Stimulated activated CD4-positive, alpha-beta T cell treated with anti-CD3 and anti-CD28 coated beads, Interleukin-4, amount 100 ng/mL, for 1 hour (primary cell): ENCODE data around the gene DSC2.

Experiments used
- DNase-seq: peaks from one replicate; pipeline ENCODE4 v3.0.0-alpha.2; 2020

DSC2 gene

DNA sequence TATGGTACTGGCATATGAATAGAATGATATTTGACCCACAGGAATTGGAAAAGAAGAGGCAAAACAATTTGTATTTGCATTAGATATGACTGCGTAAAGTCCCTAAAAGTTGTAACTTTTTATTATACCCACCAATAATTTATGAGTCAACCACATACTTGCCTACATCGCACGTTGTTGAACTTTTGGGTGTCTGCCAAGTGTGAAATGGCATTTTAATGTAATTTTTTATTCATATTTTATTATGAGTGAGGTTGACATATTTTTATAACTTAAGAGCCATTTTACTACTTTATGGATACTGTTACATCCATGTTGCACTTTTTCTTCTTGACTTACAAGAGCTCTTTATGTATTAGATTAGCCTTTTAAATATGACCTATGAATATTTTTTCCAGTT, 4.6 kb downstream of the DSC2 start:
- no peak for DNase-seq

DNA sequence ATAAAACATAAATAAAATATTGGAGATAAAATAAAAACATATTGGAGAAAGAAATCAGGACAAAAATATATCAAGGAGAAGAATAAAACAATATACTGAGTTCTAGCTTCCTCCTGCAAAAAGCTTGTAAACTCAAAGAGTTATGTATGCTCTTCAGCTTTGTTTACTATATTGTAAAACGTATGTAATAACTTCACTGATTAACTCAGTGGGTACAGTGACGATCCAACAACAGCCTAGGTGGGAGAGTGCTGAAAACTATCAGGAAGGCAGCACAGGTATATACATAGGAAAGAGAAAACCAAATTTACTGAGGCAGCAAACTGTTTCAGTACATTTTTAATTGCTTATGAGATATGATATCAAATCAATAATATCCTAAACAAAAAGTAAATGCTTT, 8.3 kb downstream of the DSC2 start:
- DNase-seq, result no peak

DNA sequence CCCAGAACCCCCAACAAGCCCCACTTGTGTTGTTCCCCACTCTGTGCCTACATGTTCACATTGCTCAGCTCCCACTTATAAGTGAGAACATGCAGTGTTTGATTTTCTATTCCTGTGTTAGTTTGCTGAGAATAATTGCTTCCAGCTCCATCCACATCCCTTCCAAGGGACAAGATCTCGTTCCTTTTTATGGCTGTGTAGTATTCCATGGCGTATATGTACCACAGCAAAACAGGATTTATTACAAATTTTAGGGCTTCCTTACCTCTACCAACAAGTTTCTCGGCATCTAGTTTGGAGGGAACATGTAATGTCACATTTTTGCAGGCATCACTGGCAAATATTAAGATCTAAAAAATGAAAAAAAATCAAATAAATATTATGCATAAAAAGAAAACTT, 8.9 kb downstream of the DSC2 start:
- no peak for DNase-seq

DNA sequence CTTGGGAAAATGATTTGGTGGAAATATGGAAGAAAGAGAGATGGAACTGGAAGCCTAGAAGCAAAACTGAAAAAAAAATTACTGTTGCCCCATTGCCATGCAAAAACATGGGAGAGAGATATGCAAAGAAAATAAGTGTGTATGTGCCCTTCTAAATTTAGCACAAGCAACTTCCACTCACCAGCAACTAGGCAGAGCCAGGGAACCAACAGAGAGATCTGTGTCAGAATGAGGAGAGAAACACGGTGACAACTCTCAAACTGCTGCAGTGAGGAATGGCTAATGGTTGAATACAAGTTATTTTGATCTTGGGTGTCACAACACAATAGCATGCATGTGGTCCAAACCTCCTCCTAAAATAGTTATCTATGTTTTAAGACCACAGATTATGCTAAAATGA, 10.9 kb downstream of the DSC2 start:
- no peak for DNase-seq

DNA sequence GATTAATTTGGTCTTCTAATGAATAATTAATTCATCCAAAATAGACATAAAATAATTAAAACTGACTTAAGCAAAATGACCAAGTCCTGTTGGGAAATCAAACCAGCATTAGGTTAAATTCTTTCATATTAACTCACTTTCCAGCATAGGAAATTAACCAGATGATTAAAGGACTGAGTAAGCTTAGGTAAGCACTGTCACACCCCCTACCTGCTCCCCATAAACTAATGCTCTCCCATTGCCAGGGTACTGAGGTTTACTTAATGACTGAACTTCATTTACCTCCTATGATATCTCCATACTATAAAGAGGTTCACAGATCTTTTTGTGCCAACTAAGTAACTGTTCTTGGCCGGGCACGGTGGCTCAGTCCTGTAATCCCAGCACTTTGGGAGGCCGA, 13.7 kb downstream of the DSC2 start:
- DNase-seq, result no peak

- DNase-seq, result no peak
Observed at GRCh38 chr18:31079973-31080372, 22.2 kb downstream of the DSC2 start.

DNA sequence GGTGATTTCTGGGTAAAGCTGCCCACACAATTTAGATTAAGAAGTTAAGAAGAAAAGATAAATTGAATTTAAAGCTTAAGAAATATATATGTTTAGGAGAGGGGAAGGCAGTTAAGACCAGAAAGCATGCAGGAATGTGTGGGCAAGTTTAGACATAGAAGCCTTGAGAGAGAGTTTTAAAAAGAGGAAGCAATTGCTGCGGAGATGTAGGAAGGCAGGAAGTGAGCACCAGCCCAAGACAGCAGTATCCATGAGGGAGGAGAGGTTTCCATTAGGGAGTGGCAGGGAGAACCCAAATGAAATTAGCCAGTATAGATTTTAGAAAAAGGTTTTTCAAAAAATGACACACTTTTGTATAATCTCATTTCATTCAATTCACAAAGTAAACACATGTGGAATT, 24.3 kb downstream of the DSC2 start:
- no peak for DNase-seq

DNA sequence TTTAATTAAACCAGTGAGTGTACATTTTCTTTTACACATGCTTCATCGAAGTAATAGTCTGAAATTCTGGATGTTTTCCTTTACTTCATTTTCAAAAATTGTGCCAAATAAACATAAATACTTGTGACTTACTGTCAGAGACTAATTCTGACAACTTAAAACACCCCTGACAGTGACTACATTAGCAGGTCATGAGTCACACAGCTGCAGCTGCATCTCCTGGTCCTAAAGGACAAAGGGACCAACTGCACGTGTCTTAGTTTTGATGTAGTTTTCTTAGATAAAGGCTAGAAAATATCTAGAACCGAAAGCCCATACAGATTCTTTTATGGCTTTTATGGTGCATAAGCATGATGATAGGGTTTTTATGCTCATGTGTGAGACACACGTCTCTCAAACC, 30.0 kb downstream of the DSC2 start:
- no peak for DNase-seq

- no peak for DNase-seq
Observed at GRCh38 chr18:31070206-31070605, 32.0 kb downstream of the DSC2 start.

GRCh38 chr18:31066266-31066665, 36.0 kb downstream of the DSC2 start:
- no peak for DNase-seq

DNA sequence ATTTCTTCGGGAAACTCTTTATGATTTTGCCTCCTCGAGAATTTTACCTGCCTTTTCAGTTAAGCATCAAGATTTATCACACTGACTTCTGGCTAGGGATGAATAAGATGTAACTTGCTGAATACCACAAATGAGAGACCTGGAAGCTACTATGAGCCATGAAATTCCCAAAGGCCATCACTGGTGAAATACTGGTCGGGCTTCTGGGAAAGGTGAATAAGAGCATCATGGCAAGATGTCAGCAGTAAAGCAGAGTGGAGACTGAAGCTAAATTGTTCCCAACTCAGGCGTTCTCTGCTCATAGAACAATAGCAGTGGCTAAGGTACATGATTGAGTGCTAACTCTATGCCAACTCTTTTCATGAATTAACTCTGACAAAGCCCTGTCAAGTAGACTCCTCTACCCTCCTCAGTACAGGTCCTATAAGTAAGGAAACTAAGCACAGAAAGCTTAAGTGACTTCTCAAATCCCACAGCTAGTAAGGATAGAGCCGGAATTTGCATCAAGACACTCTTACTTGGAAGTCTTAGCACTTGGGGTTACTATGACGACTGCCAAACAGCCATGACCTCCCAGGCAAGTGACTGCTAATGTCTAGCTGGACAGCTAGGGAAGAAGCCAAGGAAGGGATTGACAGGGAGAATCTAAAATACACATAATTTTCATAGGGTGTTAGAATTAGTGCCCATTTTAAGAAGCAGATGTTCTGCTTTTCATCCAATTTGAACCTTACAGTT, 37.0 kb downstream of the DSC2 start:
- DNase-seq, result no peak

GRCh38 chr18:31064130-31064529, 38.1 kb downstream of the DSC2 start:
- no peak for DNase-seq

- no peak for DNase-seq
Observed at GRCh38 chr18:31061945-31062344, 40.3 kb downstream of the DSC2 start.

DNA sequence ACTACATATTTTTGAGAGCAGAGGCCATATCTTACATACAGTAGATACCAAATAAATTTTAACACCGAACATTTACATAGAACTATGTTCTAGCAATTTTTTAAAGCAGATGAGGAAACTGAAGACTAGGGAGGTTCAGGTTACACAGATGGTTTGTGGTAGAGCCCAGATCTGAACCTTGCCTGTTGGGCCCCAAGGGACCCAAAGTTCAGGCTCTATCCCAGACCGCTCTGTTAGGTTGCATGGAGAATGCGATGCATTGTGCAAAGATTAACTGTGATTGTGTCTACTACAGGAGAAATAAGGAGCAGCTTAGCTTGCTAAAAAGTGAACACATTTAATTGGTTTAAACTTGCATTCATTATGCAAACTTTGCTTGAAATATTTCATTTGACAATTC, 43.3 kb downstream of the DSC2 start:
- DNase-seq, result no peak

DNA sequence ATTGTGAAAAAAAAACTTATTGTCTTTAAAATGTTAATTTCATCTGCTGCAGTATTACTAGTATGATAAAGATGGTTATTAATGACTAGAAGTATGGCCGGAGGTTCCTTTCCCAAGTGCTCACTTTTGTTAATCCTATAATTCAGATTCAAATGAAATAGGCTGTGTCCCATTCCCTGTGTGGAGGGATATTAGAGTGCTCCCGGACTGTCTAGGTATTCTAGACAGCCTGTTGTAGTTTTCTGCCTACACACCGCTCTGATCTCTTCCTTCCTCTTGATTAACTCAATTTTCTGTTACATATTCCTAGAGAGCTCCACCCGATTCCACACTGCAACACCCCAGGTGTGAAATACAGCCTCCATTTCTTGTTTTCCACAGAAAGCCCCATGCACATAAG, 44.3 kb downstream of the DSC2 start:
- no peak for DNase-seq

DNA sequence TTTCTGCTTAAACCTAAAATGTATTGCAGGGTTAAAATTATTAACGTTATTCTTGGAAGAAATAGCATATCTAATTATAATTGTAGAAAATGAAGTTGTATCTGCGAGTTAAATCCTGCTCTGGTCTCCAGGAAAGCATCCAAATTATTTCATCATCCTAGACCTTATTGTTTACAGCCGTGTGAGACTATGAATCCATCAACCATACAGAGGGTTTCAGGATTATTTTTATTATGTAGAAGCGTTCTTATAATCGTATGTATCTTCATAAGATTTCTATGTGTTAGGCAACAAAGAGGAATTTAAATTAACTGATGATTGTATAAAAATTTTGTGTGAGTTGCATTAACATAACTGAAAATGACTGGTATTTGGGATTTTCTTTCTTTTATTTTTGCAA, 45.2 kb downstream of the DSC2 start:
- DNase-seq, result no peak

DNA sequence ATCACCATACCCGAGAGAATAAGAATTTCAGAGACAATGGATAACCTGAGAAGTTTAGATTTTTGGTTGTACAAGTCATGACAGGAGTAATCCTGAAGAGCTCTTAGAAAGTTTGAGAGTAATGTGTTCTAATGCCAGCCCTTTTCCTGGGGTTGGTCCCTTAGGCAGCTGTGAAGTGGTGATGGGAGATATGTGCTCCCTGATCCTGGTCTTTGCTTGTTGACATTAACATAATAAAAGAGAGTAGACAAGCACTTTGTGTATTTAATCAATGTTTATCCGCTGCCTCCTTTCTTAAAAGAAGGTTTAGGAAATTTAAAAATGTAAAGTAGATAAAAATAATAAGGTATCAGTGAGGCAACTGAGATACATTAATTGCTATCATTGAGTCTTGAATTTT, 45.9 kb downstream of the DSC2 start:
- no peak for DNase-seq

DNA sequence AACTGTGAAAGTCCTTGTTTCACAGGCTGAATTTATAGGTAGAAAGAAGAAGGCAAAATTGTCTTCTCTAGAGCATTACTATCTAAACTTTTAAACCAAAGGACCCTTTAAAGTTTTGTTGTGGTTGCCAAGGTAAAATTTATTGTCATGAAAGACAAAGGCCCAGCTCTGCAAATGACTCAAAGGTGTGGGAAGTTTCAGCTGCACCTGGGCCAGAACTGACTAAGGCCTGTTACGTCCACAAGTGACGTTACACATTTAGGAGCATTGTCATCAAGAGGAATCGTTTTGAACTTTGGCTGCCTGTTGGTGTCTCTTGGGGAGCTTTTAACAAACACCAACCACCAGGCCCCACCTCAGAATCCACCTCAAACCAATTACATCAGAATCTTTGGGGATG, 51.6 kb downstream of the DSC2 start:
- no peak for DNase-seq

DNA sequence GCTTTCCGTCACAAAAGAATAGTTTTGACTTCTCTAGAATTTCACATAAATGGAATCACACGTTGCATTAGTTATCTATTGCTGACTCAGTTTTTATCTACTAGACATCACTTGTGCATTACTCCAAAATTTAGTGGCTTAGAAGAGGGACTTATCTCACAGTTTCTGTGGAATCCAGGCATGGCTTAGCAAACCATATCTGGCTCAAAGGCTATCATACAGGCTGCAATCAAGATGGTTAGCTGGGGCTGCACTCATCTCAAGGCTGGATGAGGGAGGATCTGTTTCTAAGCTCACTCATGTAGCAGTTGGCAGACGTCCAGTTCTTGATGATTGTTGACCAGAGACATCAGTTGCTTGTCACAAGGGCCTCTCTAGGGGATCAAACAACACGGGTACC, 53.0 kb downstream of the DSC2 start:
- DNase-seq, result no peak

- no peak for DNase-seq
Observed at GRCh38 chr18:31048216-31048615, 54.0 kb downstream of the DSC2 start.

- no peak for DNase-seq
Observed at GRCh38 chr18:31046916-31047315, 55.3 kb downstream of the DSC2 start.

- DNase-seq, result no peak
Observed at GRCh38 chr18:31045599-31045998, 56.6 kb downstream of the DSC2 start.

- no peak for DNase-seq
Observed at GRCh38 chr18:31044926-31045325, 57.3 kb downstream of the DSC2 start.

DNA sequence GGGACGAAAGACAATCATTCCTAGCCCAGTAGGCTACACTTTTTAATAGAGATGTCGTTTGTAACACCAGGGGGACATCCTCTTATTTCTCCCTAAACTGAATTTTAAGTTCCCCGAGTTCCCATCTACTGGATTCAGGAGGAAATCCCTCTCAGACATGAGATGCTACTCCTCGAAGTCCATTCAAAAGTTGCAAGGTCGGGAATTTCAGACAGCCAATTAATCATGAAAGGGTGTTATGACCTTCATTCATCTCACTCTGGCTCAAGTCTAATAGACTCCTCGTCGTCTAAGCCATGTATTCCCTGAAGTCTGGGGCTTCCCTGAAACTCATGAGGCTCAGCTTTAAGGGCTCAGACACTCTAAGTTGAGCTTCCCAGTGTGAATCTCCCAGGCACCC, 58.5 kb downstream of the DSC2 start:
- no peak for DNase-seq

- no peak for DNase-seq
Observed at GRCh38 chr18:31042406-31043181, 59.6 kb downstream of the DSC2 start, which contains the start of gene DSC3. Gene DSC3, minus strand, starts transcription at chr18:31042742. Its CDS starts 82 bp downstream, at chr18:31042660.
